HUES64 (cell line): ENCODE data around the gene ASB16.

Experiments
- H3K27ac ChIP-seq: 2 replicates; pipeline ENCODE4 v1.7.0; 2013; ENCODE audit warnings: low read depth, low read length, inconsistent platforms
- H3K27me3 ChIP-seq: 2 replicates; pipeline ENCODE4 v1.6.1; 2013; ENCODE audit warnings: mild to moderate bottlenecking, low read length; ENCODE audit not compliant: insufficient read depth
- H3K36me3 ChIP-seq: 2 replicates; pipeline ENCODE4 v1.6.1; 2013; ENCODE audit warnings: mild to moderate bottlenecking, low read length; ENCODE audit not compliant: insufficient read depth
- H3K4me1 ChIP-seq: 2 replicates; pipeline ENCODE4 v1.6.1; 2013; ENCODE audit warnings: mild to moderate bottlenecking, low read length, moderate library complexity; ENCODE audit not compliant: insufficient read depth
- H3K4me3 ChIP-seq: 2 replicates; pipeline ENCODE4 v1.5.1; 2013; ENCODE audit warnings: mild to moderate bottlenecking, low read length, moderate library complexity
- H3K9ac ChIP-seq: 2 replicates; pipeline ENCODE4 v1.6.1; 2013; ENCODE audit warnings: mild to moderate bottlenecking, low read depth, low read length
- H3K9me3 ChIP-seq: 2 replicates; pipeline ENCODE4 v1.6.1; 2013; ENCODE audit warnings: low read depth, low read length; ENCODE audit not compliant: insufficient read depth
- WGBS: fragments of 150-250, 120-280 bp; methylation state at CpG from one replicate; pipeline ENCODE4 v1.1.7; 2013; ENCODE audit warnings: missing lambda C conversion rate; 5-methylcytosine and 5-hydroxymethylcytosine counted together

The ASB16 gene

DNA sequence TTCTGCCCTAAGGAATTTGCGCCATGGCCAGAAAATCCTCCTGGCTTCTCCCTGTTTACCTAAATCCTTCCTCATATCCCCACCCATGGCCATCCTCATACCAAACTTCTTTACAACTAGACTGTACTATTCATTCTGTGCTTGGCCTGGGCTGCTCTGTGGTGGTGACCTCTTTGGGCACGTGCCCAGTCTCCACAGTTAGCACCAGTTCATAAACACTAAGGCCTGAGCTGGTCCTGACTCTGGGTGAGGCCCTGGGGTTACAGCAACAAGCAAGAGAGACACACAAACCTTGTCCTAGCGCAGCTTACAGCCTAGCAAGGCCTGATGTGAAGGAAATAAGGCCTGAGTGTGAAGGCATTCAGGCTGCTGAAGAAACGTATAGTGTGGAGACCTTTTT lies 32.3 kb downstream of the ASB16 start:
- 90% methylated on average over 4 of the region's 4 CpGs for WGBS
- H3K4me1 ChIP-seq, result peaks cover 13% of the 10 kb centered on the region

DNA sequence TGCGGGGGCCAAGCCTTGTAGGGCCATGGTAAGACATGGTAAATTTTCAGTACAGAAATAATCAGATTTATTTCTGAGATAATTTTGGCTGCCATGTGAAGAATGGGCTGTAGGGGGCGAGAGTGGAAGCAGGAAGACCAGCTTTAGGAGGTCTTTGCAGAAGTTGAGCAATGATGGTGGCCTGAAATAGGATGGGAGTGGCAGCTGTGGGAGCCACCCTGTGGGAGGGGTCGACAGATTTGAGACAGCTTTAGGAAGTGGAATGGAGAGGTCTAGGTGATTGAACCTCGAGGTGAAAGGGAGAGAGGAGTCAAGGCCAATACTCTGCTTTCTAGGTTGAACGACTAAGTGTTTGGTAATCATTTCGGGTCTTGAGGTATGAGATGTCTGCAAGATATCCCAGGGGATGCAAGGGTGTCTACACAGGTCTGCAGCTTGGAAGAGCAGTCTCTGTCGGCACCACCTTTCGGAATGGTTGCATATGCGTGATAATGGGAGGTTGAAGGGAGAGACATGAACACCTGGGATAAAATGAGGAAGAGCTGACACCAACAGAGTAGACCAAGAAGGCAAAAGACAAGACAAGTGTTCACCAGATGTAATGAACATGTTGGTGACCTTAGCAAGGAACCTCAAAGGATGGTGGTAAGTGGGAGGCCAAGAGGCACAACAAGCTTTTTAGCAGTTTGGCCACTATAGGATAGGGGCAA lies 33.4 kb downstream of the ASB16 start:
- H3K27ac ChIP-seq, result no peak overlapping the region
- H3K4me1 ChIP-seq, result peaks cover 8% of the 10 kb centered on the region

More for the DNA sequence above, 32.3 kb downstream of the ASB16 start:
- no peak overlapping the region for H3K27ac ChIP-seq
- no peak overlapping the region for H3K4me3 ChIP-seq
- no peak overlapping the region for H3K9ac ChIP-seq
- peaks cover 14% of the 10 kb centered on the region for H3K36me3 ChIP-seq
- H3K27me3 ChIP-seq, result no peaks in the 10 kb centered on the region
- H3K9me3 ChIP-seq, result no peaks in the 10 kb centered on the region

DNA sequence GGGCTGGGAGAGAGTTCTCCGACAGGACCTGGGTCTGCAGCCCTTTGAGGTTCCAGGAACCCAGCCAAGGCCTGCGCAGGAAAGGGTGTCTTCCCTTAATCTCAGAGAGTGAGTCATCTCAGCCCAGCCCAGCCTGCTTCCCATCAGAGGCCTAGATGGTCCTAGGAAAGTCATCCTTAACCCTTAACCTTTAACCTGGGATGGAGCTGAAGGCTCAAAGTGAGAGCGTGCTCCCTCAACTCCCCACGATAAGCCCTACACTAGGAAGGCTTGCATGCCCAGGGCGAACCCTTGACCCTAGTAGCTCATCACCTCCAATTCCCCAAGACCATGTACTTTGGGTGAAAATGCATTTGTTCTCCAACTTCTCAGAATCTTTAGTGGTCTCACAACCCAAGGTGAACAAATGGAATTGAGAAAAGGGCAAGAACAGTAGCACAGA lies 34.0 kb downstream of the ASB16 start:
- Histone ChIP-seq H3K4me3 (no peak overlapping the region), H3K27me3 (no peaks in the 10 kb centered on the region), H3K4me1 (peaks cover 8% of the 10 kb centered on the region), H3K27ac (no peak overlapping the region), H3K36me3 (peaks cover 29% of the 10 kb centered on the region), H3K9ac (no peak overlapping the region), H3K9me3 (no peaks in the 10 kb centered on the region)
- WGBS, result 90% methylated on average over 5 of the region's 5 CpGs

More for the DNA sequence above, 33.4 kb downstream of the ASB16 start:
- H3K9me3 ChIP-seq, result no peaks in the 10 kb centered on the region
- 55% methylated on average over 9 of the region's 9 CpGs for WGBS
- H3K9ac ChIP-seq, result no peak overlapping the region
- H3K4me3 ChIP-seq, result no peak overlapping the region
- H3K36me3 ChIP-seq, result peaks cover 23% of the 10 kb centered on the region
- no peaks in the 10 kb centered on the region for H3K27me3 ChIP-seq

DNA sequence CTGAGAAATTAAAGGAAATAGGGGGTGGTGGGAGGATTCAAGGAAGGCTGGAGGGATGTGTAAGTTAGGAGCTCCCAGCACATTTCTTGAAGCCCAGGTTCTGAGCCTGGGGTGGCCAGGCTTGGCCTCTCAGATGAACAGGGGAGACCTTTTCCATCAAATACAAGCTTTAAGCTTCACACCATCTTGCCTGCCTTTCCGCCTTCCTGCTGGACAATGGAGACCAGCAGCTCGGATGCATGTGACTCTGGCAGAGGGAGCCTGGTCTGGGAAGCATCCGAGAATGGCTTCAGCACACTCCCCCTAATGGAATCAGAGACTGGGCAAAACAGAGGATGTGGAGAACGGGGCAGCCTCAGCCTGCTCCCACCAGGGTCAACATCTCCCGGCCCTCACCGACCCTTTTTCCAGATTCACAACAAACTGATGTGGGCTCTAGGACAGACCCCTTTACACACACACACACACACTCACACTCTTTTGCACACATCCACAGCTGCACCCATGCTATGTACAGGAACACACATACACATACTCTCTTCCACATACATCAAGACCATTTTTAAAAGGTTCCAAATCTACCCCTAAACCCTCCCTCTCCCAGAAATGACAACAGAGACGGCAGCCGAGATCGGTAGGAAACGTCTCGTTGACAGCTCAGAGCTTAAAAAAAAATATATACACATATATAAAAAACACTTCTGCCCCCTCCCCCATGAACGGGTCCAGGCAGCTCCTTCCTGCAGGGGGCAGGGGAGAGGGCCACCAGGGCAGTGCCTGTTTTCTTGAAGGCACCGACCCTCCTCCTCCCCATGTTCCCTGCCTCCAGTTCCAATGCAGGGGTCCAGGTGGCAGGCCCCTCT lies 35.7 kb downstream of the ASB16 start:
- no peak overlapping the region for H3K4me3 ChIP-seq
- H3K27me3 ChIP-seq, result no peaks in the 10 kb centered on the region
- H3K9ac ChIP-seq, result no peak overlapping the region
- 90% methylated on average over 13 of the region's 13 CpGs for WGBS
- H3K27ac ChIP-seq, result no peak overlapping the region
- H3K4me1 ChIP-seq, result peaks cover 4% of the 10 kb centered on the region
- H3K36me3 ChIP-seq, result peaks cover 40% of the 10 kb centered on the region
- no peaks in the 10 kb centered on the region for H3K9me3 ChIP-seq

DNA sequence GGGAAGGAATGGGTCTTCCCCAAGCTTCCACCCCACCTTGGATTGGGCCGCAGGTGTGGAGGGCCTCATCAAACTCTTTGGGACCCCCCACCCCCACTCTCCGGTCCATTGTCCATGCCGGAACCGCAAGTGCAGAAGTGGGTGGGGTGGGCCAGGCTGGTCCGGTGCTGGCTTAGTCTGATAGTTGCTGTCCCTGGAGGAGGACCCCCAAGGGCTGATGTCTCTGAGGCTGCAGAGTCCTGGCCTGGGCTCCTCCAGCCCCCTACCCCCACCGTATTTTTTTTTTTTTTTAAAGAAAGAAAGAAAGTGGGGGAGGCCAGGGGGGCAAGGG lies 36.3 kb downstream of the ASB16 start:
- H3K27me3 ChIP-seq, result no peaks in the 10 kb centered on the region
- 94% methylated on average over 5 of the region's 6 CpGs for WGBS
- H3K9ac ChIP-seq, result no peak overlapping the region
- H3K36me3 ChIP-seq, result peaks cover 46% of the 10 kb centered on the region
- H3K27ac ChIP-seq, result no peak overlapping the region
- no peak overlapping the region for H3K4me3 ChIP-seq
- H3K9me3 ChIP-seq, result no peaks in the 10 kb centered on the region
- peaks cover 4% of the 10 kb centered on the region; the same call in 1 of the 2 replicates for H3K4me1 ChIP-seq

DNA sequence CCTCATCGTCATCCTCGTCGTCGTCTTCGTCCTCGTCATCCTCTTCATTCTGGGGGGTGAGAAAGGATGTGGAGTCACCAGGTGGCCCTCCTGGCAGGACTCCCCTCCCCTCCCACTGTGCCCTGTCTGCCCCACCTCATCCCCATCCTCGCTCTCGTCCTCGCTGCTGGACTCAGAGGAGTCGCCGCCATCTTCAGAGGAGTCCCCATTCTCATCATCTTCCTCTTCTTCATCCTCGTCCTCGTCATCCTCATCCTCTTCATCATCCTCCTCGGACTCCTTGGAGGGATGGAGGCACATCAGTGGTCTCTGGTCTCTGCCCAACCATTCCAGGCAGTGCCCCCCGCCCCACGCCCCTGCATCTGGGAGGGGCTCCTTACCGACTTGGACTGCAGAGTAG lies 36.8 kb downstream of the ASB16 start:
- 93% methylated on average over 15 of the region's 17 CpGs for WGBS
- H3K4me3 ChIP-seq, result no peak overlapping the region
- H3K36me3 ChIP-seq, result peaks cover 47% of the 10 kb centered on the region
- no peaks in the 10 kb centered on the region for H3K9me3 ChIP-seq
- peaks cover 4% of the 10 kb centered on the region; the same call in 1 of the 2 replicates for H3K4me1 ChIP-seq
- no peak overlapping the region for H3K27ac ChIP-seq
- no peaks in the 10 kb centered on the region for H3K27me3 ChIP-seq
- no peak overlapping the region for H3K9ac ChIP-seq

DNA sequence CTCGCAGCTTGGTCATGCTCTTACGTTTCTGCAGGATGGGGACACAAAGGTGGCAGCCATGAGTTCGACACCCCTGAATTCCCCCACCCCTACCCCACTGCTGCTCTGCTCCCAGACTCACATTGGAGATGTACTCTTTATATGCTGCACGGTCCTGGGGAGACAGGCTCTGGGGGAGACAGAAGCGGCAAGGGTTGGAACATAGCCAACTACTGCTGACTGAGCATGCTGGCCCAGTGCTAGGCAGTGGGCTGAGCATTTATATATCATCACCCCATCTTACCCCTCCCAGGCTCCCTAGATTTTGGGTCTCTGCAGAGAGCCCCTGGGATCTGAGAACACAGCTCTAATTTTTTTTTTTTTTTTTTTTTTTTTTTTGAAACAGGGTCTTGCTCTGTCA lies 37.2 kb downstream of the ASB16 start:
- Histone ChIP-seq H3K4me3 (no peak overlapping the region), H3K27ac (no peak overlapping the region), H3K4me1 (peaks cover 4% of the 10 kb centered on the region; the same call in 1 of the 2 replicates), H3K36me3 (peaks cover 50% of the 10 kb centered on the region), H3K9ac (no peak overlapping the region), H3K27me3 (no peaks in the 10 kb centered on the region), H3K9me3 (no peaks in the 10 kb centered on the region)
- WGBS, result 92% methylated on average over 5 of the region's 5 CpGs

DNA sequence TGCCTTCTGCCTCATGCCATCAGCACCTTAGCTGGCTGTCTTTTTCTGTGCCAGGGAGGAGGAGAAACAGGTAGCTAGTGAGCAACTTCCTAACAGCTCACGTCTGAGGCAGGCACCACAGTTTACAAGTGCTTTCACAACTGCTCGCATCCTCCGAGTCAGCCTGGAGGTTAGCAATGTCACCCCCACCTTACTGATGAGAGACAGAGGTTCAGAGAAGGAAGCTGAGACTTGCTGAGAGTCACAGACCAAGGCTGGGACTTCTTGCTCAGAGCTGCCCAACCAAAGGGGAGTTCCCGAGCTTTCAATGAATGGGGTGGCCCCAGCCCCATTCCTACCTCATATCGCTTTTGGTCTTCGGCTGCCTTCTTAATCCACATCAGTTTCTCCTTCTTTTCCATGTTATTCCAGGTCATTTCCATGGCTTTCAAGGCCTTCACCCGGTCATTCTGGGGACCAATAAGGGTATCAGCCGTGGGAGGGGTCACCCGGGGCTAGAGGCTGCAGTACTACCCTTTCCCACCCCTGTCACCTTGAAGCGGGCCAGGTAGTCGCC lies 39.4 kb downstream of the ASB16 start:
- WGBS, result 89% methylated on average over 11 of the region's 11 CpGs
- Histone ChIP-seq H3K4me1 (no peaks in the 10 kb centered on the region), H3K4me3 (no peak overlapping the region), H3K9me3 (no peaks in the 10 kb centered on the region), H3K36me3 (peaks cover 70% of the 10 kb centered on the region), H3K27ac (peak overlapping the region; percentile 12; the same call in 1 of the 2 replicates), H3K27me3 (no peaks in the 10 kb centered on the region), H3K9ac (no peak overlapping the region)

DNA sequence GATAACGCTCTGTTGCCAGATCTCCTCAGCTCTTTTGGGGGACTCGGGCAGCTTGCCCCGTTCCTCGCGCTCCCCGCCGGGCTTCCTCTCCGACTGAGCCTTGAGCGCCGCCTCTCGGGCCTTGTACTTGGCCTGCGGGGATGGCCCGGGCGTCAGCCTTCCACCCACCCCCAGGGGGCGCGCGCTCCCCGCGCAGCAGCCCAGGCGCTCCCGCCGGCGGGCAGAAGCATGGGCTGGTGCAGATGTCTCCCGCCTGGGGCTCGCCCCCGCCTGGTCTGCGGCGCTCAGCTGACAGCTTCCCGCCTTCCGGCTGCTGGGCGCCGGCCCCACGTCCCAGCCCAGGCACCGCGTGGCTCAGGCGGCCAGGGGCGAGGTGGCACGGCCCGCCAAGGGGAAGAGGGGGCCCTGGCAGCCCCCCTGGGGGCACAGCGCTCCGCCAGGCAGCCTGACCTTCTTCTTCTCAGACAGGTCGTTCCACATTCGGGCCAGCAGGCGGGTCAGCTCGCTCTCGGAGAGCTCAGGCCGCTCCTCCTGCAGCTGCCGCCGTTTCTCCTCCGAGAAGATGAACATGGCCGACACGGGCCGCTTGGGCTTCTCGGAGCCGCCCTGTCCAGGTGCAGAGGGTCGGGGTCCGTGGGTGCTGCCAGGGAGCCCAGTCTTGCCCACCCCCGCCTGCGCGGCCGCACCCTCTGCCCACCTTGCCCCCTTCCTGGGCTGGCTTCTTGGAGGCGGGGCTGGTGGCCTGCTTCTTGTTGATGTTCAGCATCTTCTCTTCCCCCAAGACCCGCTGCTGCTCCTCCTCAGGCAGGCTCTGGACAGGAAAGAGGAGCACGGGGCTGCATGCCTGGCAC lies 40.1 kb downstream of the ASB16 start:
- H3K27me3 ChIP-seq, result no peaks in the 10 kb centered on the region
- no peak overlapping the region for H3K9ac ChIP-seq
- H3K27ac ChIP-seq, result peak overlapping the region; percentile 63; the same call in 1 of the 2 replicates
- 46% methylated on average over 64 of the region's 64 CpGs for WGBS
- H3K9me3 ChIP-seq, result no peaks in the 10 kb centered on the region
- peaks cover 77% of the 10 kb centered on the region for H3K36me3 ChIP-seq
- H3K4me3 ChIP-seq, result no peak overlapping the region
- H3K4me1 ChIP-seq, result no peaks in the 10 kb centered on the region

DNA sequence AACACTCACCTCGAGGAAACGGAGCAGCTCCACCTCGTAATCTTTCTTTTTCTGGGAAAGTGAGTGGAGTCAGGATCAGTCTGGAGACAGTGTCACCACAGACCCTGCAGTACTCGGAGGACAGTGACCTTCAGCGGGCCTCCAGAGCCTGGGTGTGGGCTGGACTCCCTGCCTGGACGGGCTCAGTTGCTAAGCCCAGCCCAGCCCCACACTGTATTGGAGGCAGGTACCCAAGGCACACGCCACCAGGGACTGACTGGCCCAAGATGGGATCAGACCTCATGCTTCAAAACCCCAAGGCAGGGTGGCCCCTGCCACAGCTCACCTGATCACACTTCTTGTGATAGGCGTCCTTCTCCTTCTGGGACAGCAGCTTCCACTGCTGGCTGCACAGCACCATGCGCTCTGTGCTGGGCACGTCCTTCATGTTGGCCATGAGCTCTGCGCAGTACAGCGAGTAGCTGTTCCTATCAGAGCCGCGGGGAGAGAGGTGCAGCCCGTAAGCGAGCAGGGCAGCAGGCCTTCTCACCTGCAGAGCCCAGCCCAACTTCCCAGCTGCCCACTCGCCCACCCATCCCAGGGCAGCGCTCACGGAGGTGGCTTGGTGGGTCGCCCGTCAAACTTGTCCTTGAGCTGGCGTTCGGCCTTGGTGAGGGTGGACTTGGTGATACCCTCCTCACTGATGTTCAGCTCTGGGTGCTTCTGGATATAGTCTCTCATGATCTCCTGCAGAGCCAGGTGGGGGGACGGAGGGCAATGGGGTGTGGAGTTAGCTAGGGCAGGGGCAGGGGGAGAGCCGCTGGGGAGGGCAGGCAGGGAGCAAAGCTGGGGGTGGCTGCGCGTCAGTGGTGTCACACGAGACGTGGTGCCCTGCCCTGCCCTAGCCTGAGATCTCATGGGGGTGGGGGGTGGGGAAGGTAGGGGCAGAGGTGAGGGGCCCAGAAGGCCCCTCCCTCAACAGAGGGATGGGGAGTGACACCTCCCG lies 41.1 kb downstream of the ASB16 start:
- WGBS, result 94% methylated on average over 30 of the region's 30 CpGs
- Histone ChIP-seq H3K4me1 (no peaks in the 10 kb centered on the region), H3K27me3 (no peaks in the 10 kb centered on the region), H3K36me3 (peaks cover 87% of the 10 kb centered on the region), H3K9ac (no peak overlapping the region), H3K27ac (peak overlapping the region; percentile 63; the same call in 1 of the 2 replicates), H3K9me3 (no peaks in the 10 kb centered on the region), H3K4me3 (no peak overlapping the region)
